Liver (tissue), 3 donors: Measurements from ENCODE around the gene KRTAP5-3.

ENCODE experiments used
- REST ChIP-seq: IDR thresholded peaks from 2 replicates; pipeline ENCODE4 v1.6.1; 2016; ENCODE audit warnings: antibody characterized with exemption, mild to moderate bottlenecking
- TAF1 ChIP-seq: conservative IDR thresholded peaks from 2 replicates; pipeline ENCODE4 v1.6.1; 2016; ENCODE audit warnings: antibody characterized with exemption, mild to moderate bottlenecking
- TF ChIP-seq, protein P1 (sequence below): fragments of 150-350 bp; IDR thresholded peaks from 2 replicates; pipeline ENCODE4 v1.5.1; 2017; ENCODE audit warnings: improper control_type of control experiment, low read depth, low read length; ENCODE audit not compliant: missing input control
- donor health status: healthy.
- donor health status: healthy.

DNA sequence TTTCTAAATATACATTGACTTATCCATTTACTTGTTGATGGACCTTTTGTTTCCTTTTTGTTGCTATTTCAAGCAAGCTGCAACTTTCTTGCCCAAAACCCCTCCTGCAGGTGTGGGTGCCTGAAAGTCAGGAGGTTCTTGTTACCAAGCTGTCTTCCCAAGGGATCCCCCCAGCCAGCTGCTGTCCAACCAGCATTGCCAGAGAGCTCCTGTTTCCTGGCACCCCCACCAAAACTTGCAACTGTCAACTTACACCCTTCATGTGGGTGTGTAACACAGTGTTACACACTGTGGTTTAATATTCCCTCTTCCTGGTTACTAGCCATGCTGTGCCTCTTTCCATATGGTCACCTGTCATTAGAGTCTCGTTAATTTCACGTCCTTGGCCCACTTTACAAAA, 21.6 kb downstream of the KRTAP5-3 start:
- TF ChIP-seq, protein P1, sequence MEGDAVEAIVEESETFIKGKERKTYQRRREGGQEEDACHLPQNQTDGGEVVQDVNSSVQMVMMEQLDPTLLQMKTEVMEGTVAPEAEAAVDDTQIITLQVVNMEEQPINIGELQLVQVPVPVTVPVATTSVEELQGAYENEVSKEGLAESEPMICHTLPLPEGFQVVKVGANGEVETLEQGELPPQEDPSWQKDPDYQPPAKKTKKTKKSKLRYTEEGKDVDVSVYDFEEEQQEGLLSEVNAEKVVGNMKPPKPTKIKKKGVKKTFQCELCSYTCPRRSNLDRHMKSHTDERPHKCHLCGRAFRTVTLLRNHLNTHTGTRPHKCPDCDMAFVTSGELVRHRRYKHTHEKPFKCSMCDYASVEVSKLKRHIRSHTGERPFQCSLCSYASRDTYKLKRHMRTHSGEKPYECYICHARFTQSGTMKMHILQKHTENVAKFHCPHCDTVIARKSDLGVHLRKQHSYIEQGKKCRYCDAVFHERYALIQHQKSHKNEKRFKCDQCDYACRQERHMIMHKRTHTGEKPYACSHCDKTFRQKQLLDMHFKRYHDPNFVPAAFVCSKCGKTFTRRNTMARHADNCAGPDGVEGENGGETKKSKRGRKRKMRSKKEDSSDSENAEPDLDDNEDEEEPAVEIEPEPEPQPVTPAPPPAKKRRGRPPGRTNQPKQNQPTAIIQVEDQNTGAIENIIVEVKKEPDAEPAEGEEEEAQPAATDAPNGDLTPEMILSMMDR = no peak
- TF ChIP-seq REST = no peak
- no peak for TF ChIP-seq TAF1
